Cardiac fibroblast (primary cell): Measurements from ENCODE around the gene HDAC9.

ENCODE experiments used
- DNase-seq, 2 donors: peaks; one replicate each; pipeline versions ENCODE4 v3.0.0 to v3.0.0-alpha.2; 2010; ENCODE audit warnings: low read depth in 2 of 2
- H3K4me3 ChIP-seq, 2 donors: replicated peaks in 1 of 2; 1 replicate in 1 of 2; 2 replicates in 1 of 2; pipeline ENCODE4 v1.5.1; 2011; ENCODE audit warnings: low read depth in 2 of 2, low read length in 2 of 2, mild to moderate bottlenecking in 2 of 2, moderate library complexity in 1 of 2
- TF ChIP-seq, protein P1 (sequence below): IDR thresholded peaks from one replicate; pipeline ENCODE4 v1.5.1; 2011; ENCODE audit warnings: low read depth, mild to moderate bottlenecking, low read length, inconsistent platforms

Gene HDAC9

GRCh38 chr7:18626717-18627116 lies 131.2 kb downstream of the HDAC9 start:
- TF ChIP-seq, protein P1, sequence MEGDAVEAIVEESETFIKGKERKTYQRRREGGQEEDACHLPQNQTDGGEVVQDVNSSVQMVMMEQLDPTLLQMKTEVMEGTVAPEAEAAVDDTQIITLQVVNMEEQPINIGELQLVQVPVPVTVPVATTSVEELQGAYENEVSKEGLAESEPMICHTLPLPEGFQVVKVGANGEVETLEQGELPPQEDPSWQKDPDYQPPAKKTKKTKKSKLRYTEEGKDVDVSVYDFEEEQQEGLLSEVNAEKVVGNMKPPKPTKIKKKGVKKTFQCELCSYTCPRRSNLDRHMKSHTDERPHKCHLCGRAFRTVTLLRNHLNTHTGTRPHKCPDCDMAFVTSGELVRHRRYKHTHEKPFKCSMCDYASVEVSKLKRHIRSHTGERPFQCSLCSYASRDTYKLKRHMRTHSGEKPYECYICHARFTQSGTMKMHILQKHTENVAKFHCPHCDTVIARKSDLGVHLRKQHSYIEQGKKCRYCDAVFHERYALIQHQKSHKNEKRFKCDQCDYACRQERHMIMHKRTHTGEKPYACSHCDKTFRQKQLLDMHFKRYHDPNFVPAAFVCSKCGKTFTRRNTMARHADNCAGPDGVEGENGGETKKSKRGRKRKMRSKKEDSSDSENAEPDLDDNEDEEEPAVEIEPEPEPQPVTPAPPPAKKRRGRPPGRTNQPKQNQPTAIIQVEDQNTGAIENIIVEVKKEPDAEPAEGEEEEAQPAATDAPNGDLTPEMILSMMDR, result no peak
- DNase-seq, result no peak

GRCh38 chr7:18637516-18637915 lies 142.0 kb downstream of the HDAC9 start:
- no peak overlapping the region for H3K4me3 ChIP-seq
- TF ChIP-seq, protein P1, result no peak
- DNase-seq, result no peak

More at GRCh38 chr7:18626717-18627116, 131.2 kb downstream of the HDAC9 start:
- no peak overlapping the region for H3K4me3 ChIP-seq

- H3K4me3 ChIP-seq, result no peak overlapping the region
- peak; percentile 81 to 86 for DNase-seq
- TF ChIP-seq, protein P1, result no peak
Observed at GRCh38 chr7:18638594-18639452, 143.3 kb downstream of the HDAC9 start.

- no peak overlapping the region for H3K4me3 ChIP-seq
- no peak for DNase-seq
- TF ChIP-seq, protein P1, result no peak
Observed at GRCh38 chr7:18639711-18640110, 144.2 kb downstream of the HDAC9 start.

GRCh38 chr7:18644981-18645380 lies 149.4 kb downstream of the HDAC9 start:
- TF ChIP-seq, protein P1, result no peak
- no peak for DNase-seq
- no peak overlapping the region for H3K4me3 ChIP-seq

- TF ChIP-seq, protein P1, result no peak
- DNase-seq, result no peak
- H3K4me3 ChIP-seq, result no peak overlapping the region
Observed at GRCh38 chr7:18647582-18647981, 152.0 kb downstream of the HDAC9 start.
